CD4-positive, CD25-positive, alpha-beta regulatory T cell (primary cell): Measurements from ENCODE around the gene GTF2I. TPM values are rescaled to one million over a fixed set of nuclear protein-coding genes. Genes with fewer than 3 reads are reported as not detected.
"Not testable (repeated sequence)": the region's sequence is repeated elsewhere in the genome, so short reads cannot be mapped to it uniquely, and the experiment has no call there.

Experiments
- ATAC-seq, 2 donors: fragments of 150-1000 bp; cut with Tn5 transposase; one replicate each; pipeline ENCODE4 v1.10.0; 2021; ENCODE audit warnings: low read depth in 2 of 2, moderate number of reproducible peaks in 2 of 2, moderate library complexity in 1 of 2
- DNase-seq, 3 donors: peaks; one replicate each; pipeline versions ENCODE4 v3.0.0 to v3.0.0-alpha.2; 2012 to 2022; ENCODE audit warnings: mixed read lengths in 1 of 3
- H3K27ac ChIP-seq: one replicate; pipeline ENCODE4 v1.7.0; 2013; ENCODE audit warnings: mild to moderate bottlenecking, low read length; ENCODE audit not compliant: insufficient read depth, poor library complexity, severe bottlenecking
- H3K27me3 ChIP-seq: one replicate; pipeline ENCODE4 v1.7.0; 2013; ENCODE audit warnings: low read length; ENCODE audit not compliant: control insufficient read depth, insufficient read depth
- H3K36me3 ChIP-seq: one replicate; pipeline ENCODE4 v1.7.0; 2013; ENCODE audit warnings: mild to moderate bottlenecking, low read length, moderate library complexity; ENCODE audit not compliant: control insufficient read depth, insufficient read depth
- H3K4me1 ChIP-seq: 2 replicates; pipeline ENCODE4 v1.7.0; 2013; ENCODE audit warnings: mild to moderate bottlenecking, low read length; ENCODE audit not compliant: insufficient read depth, control insufficient read depth, poor library complexity, severe bottlenecking
- H3K4me3 ChIP-seq: one replicate; pipeline ENCODE4 v1.7.0; 2013; ENCODE audit warnings: low read depth, mild to moderate bottlenecking, low read length, moderate library complexity
- H3K9me3 ChIP-seq, 2 experiments: 1 replicate in 1 of 2; 2 replicates in 1 of 2; pipeline ENCODE4 v1.7.0; 2013; ENCODE audit warnings: low read length in 2 of 2, mild to moderate bottlenecking in 1 of 2, moderate library complexity in 1 of 2; ENCODE audit not compliant: control insufficient read depth in 2 of 2
- H3K27ac Mint-ChIP-seq, 3 donors: one replicate each; pipeline ENCODE4 v1.8.0; 2020 to 2022; ENCODE audit warnings: mild to moderate bottlenecking in 3 of 3, mixed read lengths in 3 of 3, moderate library complexity in 2 of 3
- H3K27me3 Mint-ChIP-seq: one replicate; pipeline ENCODE4 v1.8.0; 2022; ENCODE audit warnings: mild to moderate bottlenecking, mixed read lengths
- H3K36me3 Mint-ChIP-seq: one replicate; pipeline ENCODE4 v1.8.0; 2020; ENCODE audit warnings: mixed read lengths
- H3K4me1 Mint-ChIP-seq, 4 donors: one replicate each; pipeline ENCODE4 v1.8.0; 2020 to 2022; ENCODE audit warnings: mixed read lengths in 4 of 4, mild to moderate bottlenecking in 1 of 4
- H3K4me3 Mint-ChIP-seq, 4 donors: one replicate each; pipeline ENCODE4 v1.8.0; 2020 to 2022; ENCODE audit warnings: mild to moderate bottlenecking in 4 of 4, mixed read lengths in 4 of 4, moderate library complexity in 3 of 4
- H3K9me3 Mint-ChIP-seq, 7 donors: one replicate each; pipeline ENCODE4 v1.8.0; 2020 to 2022; ENCODE audit warnings: mixed read lengths in 7 of 7, mild to moderate bottlenecking in 3 of 7, moderate library complexity in 2 of 7
- polyA plus RNA-seq, 4 donors: library from polyadenylated mRNA; unstranded; fragments of 300-500 nt; fragmentation: Illumina TruSeq; gene quantifications; one replicate each; pipeline ENCODE4 v1.2.3, GENCODE V29; 2021
- total RNA-seq: library from RNA; stranded (reverse); gene quantifications from one replicate; pipeline ENCODE4 v1.2.3, GENCODE V29; 2022

Gene GTF2I
- total and polyA plus RNA-seq, 5 donors from 2014 or later = 37.7 to 125 (median 43.1) TPM

GRCh38 chr7:74726309-74727101 is 69.0 kb downstream of the GTF2I start:
- Mint-ChIP-seq H3K9me3 (no peaks in the 10 kb centered on the region), H3K27ac (peak overlapping the region in 1 of 3 donors; percentile 8), H3K27me3 (no peaks in the 10 kb centered on the region), H3K36me3 (peaks cover 12% of the 10 kb centered on the region), H3K4me3 (no peak overlapping the region), H3K4me1 (peaks cover 2 to 6% (median 4%) of the 10 kb centered on the region in 4 donors)
- no peak overlapping the region for H3K4me3 ChIP-seq
- H3K9me3 ChIP-seq = no peaks in the 10 kb centered on the region
- H3K27ac ChIP-seq = no peak overlapping the region
- no peak for DNase-seq
- H3K36me3 ChIP-seq = peaks cover 19% of the 10 kb centered on the region
- ATAC-seq = no peak
- H3K4me1 ChIP-seq = no peaks in the 10 kb centered on the region
- no peaks in the 10 kb centered on the region for H3K27me3 ChIP-seq

- not testable (repeated sequence) for H3K9me3 ChIP-seq, DNase-seq, ATAC-seq, H3K36me3 ChIP-seq, H3K4me3 ChIP-seq, H3K4me3 Mint-ChIP-seq, H3K27me3 Mint-ChIP-seq, H3K9me3 Mint-ChIP-seq, H3K27me3 ChIP-seq, H3K27ac Mint-ChIP-seq, H3K27ac ChIP-seq, H3K4me1 Mint-ChIP-seq, H3K36me3 Mint-ChIP-seq, H3K4me1 ChIP-seq
Observed at GRCh38 chr7:74728686-74729085, 71.2 kb downstream of the GTF2I start.

GRCh38 chr7:74730186-74730585 is 72.7 kb downstream of the GTF2I start:
- not testable (repeated sequence) for H3K27me3 Mint-ChIP-seq, H3K27ac ChIP-seq, H3K4me1 Mint-ChIP-seq, H3K27ac Mint-ChIP-seq, DNase-seq, ATAC-seq, H3K9me3 ChIP-seq, H3K36me3 ChIP-seq, H3K4me3 ChIP-seq, H3K4me3 Mint-ChIP-seq, H3K27me3 ChIP-seq, H3K36me3 Mint-ChIP-seq, H3K9me3 Mint-ChIP-seq, H3K4me1 ChIP-seq

- not testable (repeated sequence) for DNase-seq, H3K27ac Mint-ChIP-seq, H3K27me3 Mint-ChIP-seq, H3K4me1 ChIP-seq, H3K36me3 ChIP-seq, H3K27ac ChIP-seq, H3K36me3 Mint-ChIP-seq, ATAC-seq, H3K4me3 Mint-ChIP-seq, H3K9me3 ChIP-seq, H3K4me1 Mint-ChIP-seq, H3K4me3 ChIP-seq, H3K27me3 ChIP-seq, H3K9me3 Mint-ChIP-seq
Observed at GRCh38 chr7:74739974-74740703, 82.6 kb downstream of the GTF2I start.

DNA sequence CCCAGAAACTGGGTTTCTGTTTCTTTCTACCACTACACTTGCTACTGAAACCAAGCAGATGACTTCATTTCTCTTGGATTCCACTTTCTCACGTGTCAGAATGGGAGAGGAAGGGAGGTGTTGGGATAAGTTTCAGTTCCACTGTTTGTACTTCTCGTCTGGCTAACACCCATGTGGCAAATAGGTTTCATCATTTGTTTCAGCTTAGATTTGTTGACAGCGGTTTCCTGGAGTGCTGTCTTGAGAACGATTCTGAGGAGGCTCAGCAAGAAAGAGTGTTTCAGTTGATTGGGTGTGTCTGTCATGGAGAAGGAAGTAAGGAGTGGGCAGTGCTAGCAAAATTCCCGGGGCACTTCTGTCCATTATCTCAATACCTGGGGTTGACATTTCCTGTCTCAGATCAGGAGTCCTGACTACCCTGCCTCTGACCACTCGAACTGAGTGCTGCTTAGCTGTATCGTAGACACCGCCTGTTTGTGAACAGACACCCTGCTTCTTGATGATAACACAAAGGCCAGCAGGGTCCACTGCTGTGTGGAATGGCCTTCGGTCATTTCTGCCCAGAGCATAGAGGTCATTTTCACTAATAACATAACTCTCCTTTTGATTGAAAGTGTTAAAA is 86.5 kb downstream of the GTF2I start:
- ATAC-seq = not testable (repeated sequence)

GRCh38 chr7:74753921-74754482 is 96.5 kb downstream of the GTF2I start:
- H3K4me1 ChIP-seq, H3K9me3 Mint-ChIP-seq, H3K4me1 Mint-ChIP-seq, H3K9me3 ChIP-seq, H3K27ac Mint-ChIP-seq, H3K36me3 Mint-ChIP-seq, H3K4me3 ChIP-seq, H3K4me3 Mint-ChIP-seq, H3K27me3 Mint-ChIP-seq, ATAC-seq, H3K36me3 ChIP-seq, DNase-seq, H3K27me3 ChIP-seq, H3K27ac ChIP-seq: not testable (repeated sequence)

More for the DNA sequence above, 86.5 kb downstream of the GTF2I start:
- not testable (repeated sequence) for H3K4me1 ChIP-seq, H3K36me3 Mint-ChIP-seq, DNase-seq, H3K9me3 ChIP-seq, H3K27me3 ChIP-seq, H3K27me3 Mint-ChIP-seq, H3K9me3 Mint-ChIP-seq, H3K4me3 ChIP-seq, H3K36me3 ChIP-seq, H3K4me1 Mint-ChIP-seq, H3K27ac Mint-ChIP-seq, H3K4me3 Mint-ChIP-seq, H3K27ac ChIP-seq

DNA sequence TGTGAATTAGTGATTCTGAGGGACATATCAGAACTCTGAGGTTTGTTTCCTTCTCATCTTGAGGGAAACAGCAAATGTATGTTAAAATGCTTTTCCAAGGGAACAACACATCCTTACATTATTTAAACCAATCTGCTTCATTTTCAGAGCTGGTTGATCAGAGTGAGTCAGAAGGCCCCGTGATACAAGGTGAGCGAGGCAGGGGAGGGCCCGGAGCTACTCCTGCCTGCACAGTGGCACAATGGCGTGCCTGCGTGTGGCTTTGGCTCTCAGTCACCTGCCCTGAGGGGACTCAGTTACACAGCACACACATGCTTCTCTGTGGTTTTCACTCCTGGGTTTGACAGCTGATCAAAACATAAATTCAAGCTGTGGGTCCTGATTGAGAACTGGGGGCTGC is 99.2 kb downstream of the GTF2I start:
- H3K4me3 Mint-ChIP-seq, H3K4me1 ChIP-seq, H3K4me3 ChIP-seq, H3K9me3 Mint-ChIP-seq, ATAC-seq, H3K4me1 Mint-ChIP-seq, H3K27me3 Mint-ChIP-seq, H3K36me3 ChIP-seq, H3K27ac ChIP-seq, H3K27ac Mint-ChIP-seq, H3K36me3 Mint-ChIP-seq, H3K27me3 ChIP-seq, DNase-seq, H3K9me3 ChIP-seq: not testable (repeated sequence)
